Left ventricle myocardium inferior (tissue), 1 donor: ENCODE measurements around the gene CUEDC1. TPM values are rescaled to one million over a fixed set of nuclear protein-coding genes. Genes with fewer than 3 reads are reported as not detected.
A peak's percentile ranks its signal among the peaks of the same experiment; 100 is the strongest.

Source experiments
- DNase-seq: peaks from one replicate; pipeline ENCODE4 v3.0.0-alpha.2; 2020
- H3K27ac ChIP-seq: fragments of 200-600 bp; replicated peaks from 2 replicates; pipeline ENCODE4 v1.8.0; 2021
- H3K27me3 ChIP-seq: fragments of 200-600 bp; 2 replicates; pipeline ENCODE4 v1.8.0; 2021; ENCODE audit warnings: low read depth
- H3K36me3 ChIP-seq: fragments of 200-600 bp; 2 replicates; pipeline ENCODE4 v1.8.0; 2021
- H3K4me1 ChIP-seq: fragments of 200-600 bp; 2 replicates; pipeline ENCODE4 v1.8.0; 2021
- H3K4me3 ChIP-seq: fragments of 200-600 bp; 2 replicates; pipeline ENCODE4 v1.8.0; 2021; ENCODE audit warnings: mild to moderate bottlenecking, moderate library complexity
- H3K9me3 ChIP-seq: fragments of 200-600 bp; replicated peaks from 2 replicates; pipeline ENCODE4 v1.8.0; 2021
- intact Hi-C: fragments of 100-400 bp; cut with micrococcal nuclease; formaldehyde crosslinking; loops from one replicate; pipeline ENCODE4 v1.11.0; 2022
- total RNA-seq: library from RNA; stranded (reverse); fragmentation: NEBNext Ultra II Directional; extraction: Animal tissue kit (Norgen Biotek cat#: 25700); gene quantifications from one replicate; pipeline ENCODE4 v1.2.1, GENCODE V29; 2021
- TF ChIP-seq, protein P1 (sequence below): fragments of 200-600 bp; IDR thresholded peaks from 2 replicates; pipeline ENCODE4 v1.8.0; 2021; ENCODE audit warnings: antibody characterized with exemption, mild to moderate bottlenecking, borderline replicate concordance
- donor health status: DM: no; HTN: yes; CAD: no; lungs with severe emphysema.

The CUEDC1 gene
- total RNA-seq, 1 donor from 2014 or later: 43.2 TPM

- H3K4me1 ChIP-seq: peaks cover 54% of the 10 kb centered on the region
These were observed 94.7 kb downstream of the CUEDC1 start for GRCh38 chr17:57860414-57860999.

GRCh38 chr17:57859601-57860413 is 95.4 kb downstream of the CUEDC1 start:
- no peaks in the 10 kb centered on the region for H3K9me3 ChIP-seq
- TF ChIP-seq, protein P1, sequence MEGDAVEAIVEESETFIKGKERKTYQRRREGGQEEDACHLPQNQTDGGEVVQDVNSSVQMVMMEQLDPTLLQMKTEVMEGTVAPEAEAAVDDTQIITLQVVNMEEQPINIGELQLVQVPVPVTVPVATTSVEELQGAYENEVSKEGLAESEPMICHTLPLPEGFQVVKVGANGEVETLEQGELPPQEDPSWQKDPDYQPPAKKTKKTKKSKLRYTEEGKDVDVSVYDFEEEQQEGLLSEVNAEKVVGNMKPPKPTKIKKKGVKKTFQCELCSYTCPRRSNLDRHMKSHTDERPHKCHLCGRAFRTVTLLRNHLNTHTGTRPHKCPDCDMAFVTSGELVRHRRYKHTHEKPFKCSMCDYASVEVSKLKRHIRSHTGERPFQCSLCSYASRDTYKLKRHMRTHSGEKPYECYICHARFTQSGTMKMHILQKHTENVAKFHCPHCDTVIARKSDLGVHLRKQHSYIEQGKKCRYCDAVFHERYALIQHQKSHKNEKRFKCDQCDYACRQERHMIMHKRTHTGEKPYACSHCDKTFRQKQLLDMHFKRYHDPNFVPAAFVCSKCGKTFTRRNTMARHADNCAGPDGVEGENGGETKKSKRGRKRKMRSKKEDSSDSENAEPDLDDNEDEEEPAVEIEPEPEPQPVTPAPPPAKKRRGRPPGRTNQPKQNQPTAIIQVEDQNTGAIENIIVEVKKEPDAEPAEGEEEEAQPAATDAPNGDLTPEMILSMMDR: no peak
- peaks cover 59% of the 10 kb centered on the region for H3K4me1 ChIP-seq
- intact Hi-C loops: loop anchor here (2.0 to 10.0 kb wide), 2 partner anchors 137 to 255 kb away; no protein-coding TSS in a partner anchor
- DNase-seq: no peak
- H3K27me3 ChIP-seq: no peaks in the 10 kb centered on the region
- no peak overlapping the region for H3K4me3 ChIP-seq
- H3K36me3 ChIP-seq: peaks cover 3% of the 10 kb centered on the region
- H3K27ac ChIP-seq: peak overlapping the region; percentile 81

More at GRCh38 chr17:57860414-57860999, 94.7 kb downstream of the CUEDC1 start:
- peak overlapping the region; percentile 67 for H3K4me3 ChIP-seq
- peak overlapping the region; percentile 81 for H3K27ac ChIP-seq
- H3K36me3 ChIP-seq: peaks cover 7% of the 10 kb centered on the region
- no peak for DNase-seq
- no peaks in the 10 kb centered on the region for H3K27me3 ChIP-seq
- TF ChIP-seq, protein P1: no peak
- intact Hi-C loops: no loop called here
- H3K9me3 ChIP-seq: no peaks in the 10 kb centered on the region

DNA sequence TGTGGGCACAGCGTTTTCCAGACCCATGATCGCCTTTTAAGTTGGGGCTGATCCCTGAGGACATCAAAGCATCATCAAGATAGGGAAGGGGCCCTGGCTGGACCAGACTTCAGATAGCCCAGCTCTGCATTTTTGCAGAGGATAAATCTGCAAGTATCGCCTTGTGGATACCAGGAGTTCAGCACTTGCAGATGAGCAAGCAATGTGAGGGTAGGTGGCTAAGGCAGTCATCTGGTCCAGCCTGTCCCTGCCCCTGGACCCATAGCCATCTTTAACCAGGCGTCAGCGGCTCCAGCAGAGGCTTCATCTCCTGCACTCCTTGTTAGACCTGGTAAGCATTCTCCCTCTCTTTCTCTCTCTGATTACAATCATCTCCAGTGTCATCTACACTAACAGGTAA is 96.4 kb downstream of the CUEDC1 start:
- no peak for DNase-seq
- Histone ChIP-seq H3K9me3 (no peaks in the 10 kb centered on the region), H3K27me3 (no peaks in the 10 kb centered on the region), H3K36me3 (no peaks in the 10 kb centered on the region), H3K4me3 (no peak overlapping the region), H3K4me1 (peaks cover 68% of the 10 kb centered on the region), H3K27ac (no peak overlapping the region)
- TF ChIP-seq, protein P1: no peak
- intact Hi-C loops: loop anchor here (2.0 to 10.0 kb wide), 2 partner anchors 138 to 256 kb away; no protein-coding TSS in a partner anchor

- H3K27me3 ChIP-seq: no peaks in the 10 kb centered on the region
- no peaks in the 10 kb centered on the region for H3K9me3 ChIP-seq
- H3K36me3 ChIP-seq: no peaks in the 10 kb centered on the region
- peaks cover 72% of the 10 kb centered on the region for H3K4me1 ChIP-seq
- peak overlapping the region; percentile 37 for H3K27ac ChIP-seq
- TF ChIP-seq, protein P1: no peak
- intact Hi-C loops: loop anchor here (10.0 kb wide), 1 partner anchor 258 kb away; no protein-coding TSS in a partner anchor
- no peak overlapping the region for H3K4me3 ChIP-seq
- no peak for DNase-seq
These were observed 98.2 kb downstream of the CUEDC1 start for GRCh38 chr17:57856792-57857620.

- no peak overlapping the region for H3K4me3 ChIP-seq
- intact Hi-C loops: loop anchor here (10.0 kb wide), 1 partner anchor 259 kb away; no protein-coding TSS in a partner anchor
- H3K27me3 ChIP-seq: no peaks in the 10 kb centered on the region
- no peaks in the 10 kb centered on the region for H3K36me3 ChIP-seq
- H3K9me3 ChIP-seq: no peaks in the 10 kb centered on the region
- TF ChIP-seq, protein P1: no peak
- peak overlapping the region; percentile 97 for H3K27ac ChIP-seq
- peaks cover 70% of the 10 kb centered on the region for H3K4me1 ChIP-seq
- no peak for DNase-seq
These were observed 99.7 kb downstream of the CUEDC1 start for GRCh38 chr17:57855391-57856035.
